Nucleus accumbens (tissue), 56 donors: ENCODE measurements around the gene TDRD6.
"Not testable (repeated sequence)": the region's sequence is repeated elsewhere in the genome, so short reads cannot be mapped to it uniquely, and the experiment has no call there.

Experiments
- DNase-seq, 56 donors: peaks; one replicate each; lab custom pipeline; 2025; lab: John Stamatoyannopoulos, UW

Gene TDRD6

GRCh38 chr6:46687619-46688097, at the start of gene TDRD6:
TDRD6 (plus strand) TSS chr6:46687885; CDS start chr6:46688129, 244 bp downstream.
- DNase-seq = no peak

- DNase-seq = no peak
These were observed 49.8 kb upstream of the TDRD6 start for GRCh38 chr6:46637933-46638332.

GRCh38 chr6:46638650-46639049, 49.0 kb upstream of the TDRD6 start:
- DNase-seq = no peak

GRCh38 chr6:46642928-46643751, 44.5 kb upstream of the TDRD6 start:
- no peak for DNase-seq

DNA sequence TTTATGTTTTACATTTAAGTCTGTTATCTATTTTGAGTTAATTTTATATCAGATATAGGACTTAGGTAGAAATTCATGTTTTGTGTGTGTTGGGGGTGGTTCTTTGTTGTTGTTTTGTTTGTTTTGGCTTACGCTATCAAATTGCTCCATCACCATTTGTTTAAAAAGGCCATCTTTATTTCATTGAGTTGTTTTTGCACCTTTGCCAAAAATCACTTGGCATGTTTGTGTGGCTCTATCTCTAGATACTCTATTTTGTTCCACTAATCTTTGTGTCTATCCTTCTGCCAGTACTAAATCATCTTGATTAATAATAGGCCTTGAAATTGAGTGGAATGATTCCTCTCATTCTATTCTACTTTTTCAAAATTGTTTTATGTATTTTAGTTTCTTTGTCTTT, 42.4 kb upstream of the TDRD6 start:
- DNase-seq = no peak

- not testable (repeated sequence) for DNase-seq
These were observed 39.6 kb upstream of the TDRD6 start for GRCh38 chr6:46648108-46648507.

DNA sequence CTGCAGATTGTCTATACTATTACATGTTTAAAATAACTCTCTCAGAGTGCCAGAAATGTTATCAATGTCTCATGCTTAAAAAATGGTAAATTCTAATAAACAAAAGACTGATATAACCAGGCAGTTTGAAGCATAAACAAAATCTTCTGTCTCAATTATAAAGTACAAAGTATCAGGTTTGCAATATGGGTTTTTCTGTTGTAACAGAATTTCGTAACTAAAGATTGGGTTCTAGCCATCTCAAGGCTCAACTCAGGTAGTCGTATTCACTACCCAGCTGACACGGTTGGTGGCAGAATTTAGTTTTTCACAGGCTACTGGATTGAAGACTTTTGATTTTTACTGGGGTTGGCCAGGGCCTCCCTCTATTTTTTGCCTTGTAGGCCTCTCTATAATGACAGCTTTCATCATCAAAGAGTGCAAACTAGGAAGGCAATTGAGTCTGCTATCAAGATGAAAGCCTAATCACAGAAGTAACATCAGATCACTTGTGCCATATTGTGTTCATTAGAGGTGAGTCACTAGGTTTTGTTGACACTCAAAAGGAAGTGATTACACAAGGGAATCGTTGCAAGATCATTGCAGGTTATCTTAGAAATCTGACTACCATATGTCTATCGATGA, 38.7 kb upstream of the TDRD6 start:
- no peak for DNase-seq

DNA sequence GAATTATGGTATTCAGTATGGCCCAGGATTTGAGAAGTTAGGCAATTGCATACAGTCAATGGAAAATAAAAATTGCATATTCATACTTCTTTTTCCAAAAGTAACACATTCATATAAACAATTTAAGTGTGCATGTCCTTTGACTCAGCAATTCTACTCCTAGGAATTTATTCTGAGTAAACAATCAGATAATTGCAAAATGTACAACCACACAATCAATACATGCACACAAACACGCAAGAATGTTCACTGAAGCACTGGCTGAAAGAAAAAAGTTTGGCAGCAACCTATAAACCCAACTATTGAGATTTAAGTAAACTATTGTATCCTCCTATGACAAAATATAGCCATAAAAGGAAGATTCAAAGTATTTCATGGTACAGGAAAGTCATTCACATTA, 36.7 kb upstream of the TDRD6 start:
- DNase-seq = no peak

DNA sequence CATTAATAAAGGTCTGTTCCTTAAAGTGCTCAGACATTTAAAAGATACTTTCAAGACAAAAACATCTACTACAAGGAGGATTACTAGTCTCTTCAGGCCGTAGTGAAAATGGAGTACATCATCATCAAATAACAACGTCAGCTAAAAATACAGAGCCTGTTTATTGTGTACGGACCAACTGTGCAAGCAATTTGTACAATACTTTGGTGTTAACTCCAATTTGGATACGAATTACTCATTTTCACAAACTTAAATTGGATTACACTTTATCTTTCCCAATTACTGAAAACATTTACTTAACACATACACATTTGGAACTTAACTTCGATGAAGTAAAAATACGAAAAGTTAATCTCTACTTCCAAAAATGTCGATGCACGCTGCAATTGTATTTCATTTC, 35.9 kb upstream of the TDRD6 start:
- DNase-seq = no peak

- no peak for DNase-seq
These were observed 35.5 kb upstream of the TDRD6 start for GRCh38 chr6:46652232-46652602.

- DNase-seq = peak; percentile 53 to 98 (median 90)
These were observed 34.9 kb upstream of the TDRD6 start, which contains the start of the genes CYP39A1 and SLC25A27 for GRCh38 chr6:46652603-46653438. CYP39A1 (minus strand) TSS chr6:46652818; CDS start chr6:46652582, 236 bp downstream. SLC25A27 (plus strand) TSS chr6:46652975; CDS start chr6:46653193, 218 bp downstream.

- no peak for DNase-seq
These were observed 34.1 kb upstream of the TDRD6 start for GRCh38 chr6:46653439-46654195.

DNA sequence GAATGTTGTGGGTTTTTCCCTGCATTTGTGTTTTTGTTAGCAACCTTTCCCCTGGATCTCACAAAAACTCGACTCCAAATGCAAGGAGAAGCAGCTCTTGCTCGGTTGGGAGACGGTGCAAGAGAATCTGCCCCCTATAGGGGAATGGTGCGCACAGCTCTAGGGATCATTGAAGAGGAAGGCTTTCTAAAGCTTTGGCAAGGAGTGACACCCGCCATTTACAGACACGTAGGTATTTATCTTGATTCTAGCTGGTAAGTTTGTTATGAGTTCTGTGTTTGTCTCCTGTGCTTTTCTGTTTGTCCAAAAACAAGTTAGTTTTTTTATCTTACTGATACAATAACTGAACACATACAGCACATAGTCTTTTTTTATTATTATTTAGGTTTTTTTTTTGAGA, 31.9 kb upstream of the TDRD6 start:
- DNase-seq = peak in 5 of 56 donors; percentile 0 to 9 (median 3)

DNA sequence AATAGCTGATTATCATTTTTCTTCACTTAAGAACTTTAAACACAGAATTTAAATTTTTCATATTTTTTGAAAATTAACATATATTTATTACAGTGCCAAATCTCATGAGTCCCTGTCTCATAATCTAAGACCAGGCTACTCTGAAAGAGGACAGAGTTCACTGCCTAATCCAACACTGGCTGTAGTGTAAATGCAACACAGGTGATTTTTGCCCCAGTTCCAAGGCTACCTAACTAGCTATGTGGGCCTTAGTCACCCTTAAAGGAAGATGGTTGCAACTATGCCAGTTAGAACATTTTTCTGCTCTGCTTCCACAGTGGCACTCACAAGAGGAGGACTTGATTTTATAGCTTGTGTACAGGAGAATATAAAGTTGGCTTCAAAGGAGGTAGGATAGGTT, 30.0 kb upstream of the TDRD6 start:
- DNase-seq = no peak

DNA sequence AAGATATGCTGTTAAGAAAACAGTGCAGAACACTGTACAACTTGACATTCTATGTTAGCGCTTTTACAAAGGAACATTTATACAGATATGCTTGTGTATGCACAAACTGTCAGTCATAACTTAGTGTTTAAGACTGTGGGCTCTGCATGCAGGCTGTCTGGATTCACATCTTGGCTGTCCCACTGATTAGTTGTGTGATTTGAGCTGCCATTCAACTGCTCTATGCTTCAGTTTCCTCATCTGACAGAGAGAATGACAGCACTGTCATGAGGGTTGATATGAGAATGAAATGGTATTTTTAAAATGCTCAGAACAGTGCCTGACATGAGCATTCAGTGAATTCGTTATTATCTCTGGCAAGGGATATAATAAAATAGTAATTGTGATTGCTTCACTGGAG, 26.2 kb upstream of the TDRD6 start:
- no peak for DNase-seq

GRCh38 chr6:46667377-46667776, 20.3 kb upstream of the TDRD6 start:
- no peak for DNase-seq

- DNase-seq = peak in 1 of 56 donors; percentile 13
These were observed 13.3 kb upstream of the TDRD6 start for GRCh38 chr6:46674410-46674809.

- DNase-seq = no peak
These were observed 10.9 kb upstream of the TDRD6 start for GRCh38 chr6:46676604-46677313.

DNA sequence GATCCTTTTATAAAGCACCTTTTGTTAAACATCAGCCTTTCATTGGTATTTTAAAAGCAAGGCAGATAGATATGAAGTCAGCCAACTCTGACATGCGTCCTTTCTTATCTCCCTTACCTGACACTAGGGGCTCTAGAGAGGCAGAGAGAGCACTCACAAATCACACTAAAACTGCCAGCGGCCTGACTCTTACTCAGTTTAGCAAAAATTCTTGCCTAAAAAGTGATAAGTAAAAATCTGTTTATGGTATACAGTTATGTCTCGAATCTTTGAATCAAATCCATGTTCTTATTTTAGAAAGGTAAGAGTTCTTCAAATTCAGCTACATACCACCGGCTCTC, 10.4 kb upstream of the TDRD6 start:
- DNase-seq = no peak

DNA sequence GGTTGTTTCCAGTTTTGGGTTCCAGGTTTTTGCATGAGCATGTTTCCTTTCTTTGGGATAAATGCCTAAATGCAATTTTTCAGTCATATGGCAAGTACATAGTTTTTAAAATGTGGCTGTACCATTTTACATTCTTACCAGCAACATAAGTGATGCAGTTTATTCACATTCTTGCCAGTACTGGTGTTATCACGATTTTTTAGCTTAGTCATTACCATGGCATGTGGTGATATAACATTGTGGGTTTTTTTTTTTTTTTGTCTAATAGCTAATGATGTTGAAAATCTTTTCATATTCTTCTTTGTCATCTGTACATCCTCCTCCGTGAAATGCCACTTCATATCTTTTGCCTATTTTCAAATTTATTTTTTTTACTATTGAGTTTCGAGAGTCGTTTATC, 2.9 kb upstream of the TDRD6 start:
- no peak for DNase-seq
